ENCODE data around the gene NPDC1.

Gene NPDC1

GRCh38 chr9:137017791-137018497 lies 28.0 kb downstream of the NPDC1 start:
- Histone ChIP-seq H3K36me3 (peaks cover 92% of the 10 kb centered on the region), H3K27me3 (no peaks in the 10 kb centered on the region), H3K9me3 (no peaks in the 10 kb centered on the region), H3K4me3 (ENCODE audit: low read depth in 1 of 2, low read length in 1 of 2) (no peak overlapping the region), H3K27ac (no peak overlapping the region), H3K4me1 (ENCODE audit: control insufficient read depth in 1 of 2, insufficient read depth in 1 of 2, low read depth in 1 of 2, low read length in 1 of 2) (no peaks in the 10 kb centered on the region)
- TF ChIP-seq, protein P1, sequence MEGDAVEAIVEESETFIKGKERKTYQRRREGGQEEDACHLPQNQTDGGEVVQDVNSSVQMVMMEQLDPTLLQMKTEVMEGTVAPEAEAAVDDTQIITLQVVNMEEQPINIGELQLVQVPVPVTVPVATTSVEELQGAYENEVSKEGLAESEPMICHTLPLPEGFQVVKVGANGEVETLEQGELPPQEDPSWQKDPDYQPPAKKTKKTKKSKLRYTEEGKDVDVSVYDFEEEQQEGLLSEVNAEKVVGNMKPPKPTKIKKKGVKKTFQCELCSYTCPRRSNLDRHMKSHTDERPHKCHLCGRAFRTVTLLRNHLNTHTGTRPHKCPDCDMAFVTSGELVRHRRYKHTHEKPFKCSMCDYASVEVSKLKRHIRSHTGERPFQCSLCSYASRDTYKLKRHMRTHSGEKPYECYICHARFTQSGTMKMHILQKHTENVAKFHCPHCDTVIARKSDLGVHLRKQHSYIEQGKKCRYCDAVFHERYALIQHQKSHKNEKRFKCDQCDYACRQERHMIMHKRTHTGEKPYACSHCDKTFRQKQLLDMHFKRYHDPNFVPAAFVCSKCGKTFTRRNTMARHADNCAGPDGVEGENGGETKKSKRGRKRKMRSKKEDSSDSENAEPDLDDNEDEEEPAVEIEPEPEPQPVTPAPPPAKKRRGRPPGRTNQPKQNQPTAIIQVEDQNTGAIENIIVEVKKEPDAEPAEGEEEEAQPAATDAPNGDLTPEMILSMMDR (IDR thresholded peaks at IDR 0.05) = no peak

GRCh38 chr9:137017071-137017470 lies 28.9 kb downstream of the NPDC1 start:
- Histone ChIP-seq H3K36me3 (peaks cover 93% of the 10 kb centered on the region), H3K27ac (no peak overlapping the region), H3K27me3 (no peaks in the 10 kb centered on the region), H3K9me3 (no peaks in the 10 kb centered on the region), H3K4me1 (ENCODE audit: control insufficient read depth in 1 of 2, insufficient read depth in 1 of 2, low read depth in 1 of 2, low read length in 1 of 2) (no peaks in the 10 kb centered on the region), H3K4me3 (ENCODE audit: low read depth in 1 of 2, low read length in 1 of 2) (no peak overlapping the region)
- TF ChIP-seq, protein P1 (IDR thresholded peaks at IDR 0.05) = no peak

DNA sequence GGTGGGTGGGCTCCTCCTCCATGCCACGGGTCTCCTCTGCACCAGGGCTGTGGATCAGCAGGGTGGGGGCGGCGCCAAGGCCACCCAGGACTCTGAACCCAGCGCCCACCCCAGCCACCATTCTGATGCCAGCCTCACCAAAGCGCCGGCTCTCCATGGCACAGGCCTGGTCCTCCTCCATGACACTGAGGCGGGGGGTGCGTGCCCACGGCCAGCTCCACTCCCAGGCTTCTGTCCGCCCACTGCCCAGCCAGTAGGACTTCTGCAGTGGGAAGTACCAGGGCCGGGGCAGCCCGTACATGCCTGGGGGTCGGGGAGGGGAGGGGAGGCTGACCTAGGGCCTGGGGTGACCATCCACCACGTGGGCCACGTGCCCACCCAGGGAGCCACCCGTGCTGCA lies 29.5 kb downstream of the NPDC1 start:
- Histone ChIP-seq H3K36me3 (peaks cover 96% of the 10 kb centered on the region), H3K27ac (no peak overlapping the region), H3K4me1 (ENCODE audit: control insufficient read depth in 1 of 2, insufficient read depth in 1 of 2, low read depth in 1 of 2, low read length in 1 of 2) (no peaks in the 10 kb centered on the region), H3K27me3 (no peaks in the 10 kb centered on the region), H3K9me3 (no peaks in the 10 kb centered on the region), H3K4me3 (ENCODE audit: low read depth in 1 of 2, low read length in 1 of 2) (no peak overlapping the region)
- TF ChIP-seq, protein P1 (IDR thresholded peaks at IDR 0.05) = no peak

- Histone ChIP-seq H3K36me3 (peaks cover 96% of the 10 kb centered on the region), H3K4me1 (ENCODE audit: control insufficient read depth in 1 of 2, insufficient read depth in 1 of 2, low read depth in 1 of 2, low read length in 1 of 2) (no peaks in the 10 kb centered on the region), H3K27ac (no peak overlapping the region), H3K9me3 (no peaks in the 10 kb centered on the region), H3K4me3 (ENCODE audit: low read depth in 1 of 2, low read length in 1 of 2) (no peak overlapping the region), H3K27me3 (no peaks in the 10 kb centered on the region)
- TF ChIP-seq, protein P1 (IDR thresholded peaks at IDR 0.05) = no peak
These were observed 30.0 kb downstream of the NPDC1 start for GRCh38 chr9:137015976-137016375.

DNA sequence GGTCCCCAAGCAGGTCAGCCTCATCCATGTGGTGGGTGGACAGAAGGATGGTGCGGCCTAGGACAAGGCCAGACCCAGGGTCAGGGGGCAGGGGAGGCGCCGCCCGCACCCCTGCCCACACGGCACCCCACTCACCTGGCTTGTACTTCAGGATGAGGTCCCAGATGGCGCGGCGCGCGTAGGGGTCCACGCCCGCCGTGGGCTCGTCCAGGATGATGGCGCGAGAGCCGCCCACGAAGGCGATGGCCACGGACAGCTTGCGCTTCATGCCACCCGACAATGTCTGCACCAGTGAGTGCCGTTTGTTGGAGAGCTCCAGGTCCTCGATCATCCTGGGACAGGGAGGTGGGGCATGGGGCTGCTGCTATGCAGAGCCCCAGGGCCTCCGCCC lies 30.4 kb downstream of the NPDC1 start:
- Histone ChIP-seq H3K36me3 (peaks cover 96% of the 10 kb centered on the region), H3K4me3 (ENCODE audit: low read depth in 1 of 2, low read length in 1 of 2) (no peak overlapping the region), H3K9me3 (no peaks in the 10 kb centered on the region), H3K27me3 (no peaks in the 10 kb centered on the region), H3K4me1 (ENCODE audit: control insufficient read depth in 1 of 2, insufficient read depth in 1 of 2, low read depth in 1 of 2, low read length in 1 of 2) (no peaks in the 10 kb centered on the region), H3K27ac (no peak overlapping the region)
- TF ChIP-seq, protein P1 (IDR thresholded peaks at IDR 0.05) = no peak
